HG03521 (cell line): ENCODE measurements around the gene BCL7B.
"Not testable (repeated sequence)": the region's sequence is repeated elsewhere in the genome, so short reads cannot be mapped to it uniquely, and the experiment has no call there.

Experiments
- ATAC-seq: cut with Tn5 transposase; IDR thresholded peaks from one replicate; pipeline ENCODE4 v1.9.1; 2021; ENCODE audit warnings: mild to moderate bottlenecking, moderate library complexity; ENCODE audit not compliant: unreplicated experiment

BCL7B gene

GRCh38 chr7:73537051-73537450, 20.4 kb downstream of the BCL7B start:
- ATAC-seq = no peak

GRCh38 chr7:73536479-73536878, 21.0 kb downstream of the BCL7B start:
- ATAC-seq = no peak

- ATAC-seq = not testable (repeated sequence)
Measured at GRCh38 chr7:73535918-73536317, 21.6 kb downstream of the BCL7B start.

- ATAC-seq = no peak
Measured at GRCh38 chr7:73533742-73534141, 23.7 kb downstream of the BCL7B start.

GRCh38 chr7:73532224-73532623, 25.3 kb downstream of the BCL7B start:
- ATAC-seq = no peak

GRCh38 chr7:73530800-73531199, 26.7 kb downstream of the BCL7B start:
- ATAC-seq = no peak

- no peak for ATAC-seq
Measured at GRCh38 chr7:73526896-73527821, 30.3 kb downstream of the BCL7B start.

- ATAC-seq = not testable (repeated sequence)
Measured at GRCh38 chr7:73526158-73526494, 31.4 kb downstream of the BCL7B start.

- ATAC-seq = peak; percentile 86
Measured at GRCh38 chr7:73522105-73522872, 35.2 kb downstream of the BCL7B start, which contains the start of gene BAZ1B. Gene BAZ1B, minus strand, starts transcription at chr7:73522293. Its CDS starts 360 bp downstream, at chr7:73521933.

GRCh38 chr7:73521636-73522104, 35.8 kb downstream of the BCL7B start:
- peak; percentile 34 for ATAC-seq

- ATAC-seq = no peak
Measured at GRCh38 chr7:73520673-73521635, 36.5 kb downstream of the BCL7B start.

GRCh38 chr7:73519867-73520672, 37.4 kb downstream of the BCL7B start:
- ATAC-seq = no peak

- no peak for ATAC-seq
Measured at GRCh38 chr7:73518470-73518869, 39.0 kb downstream of the BCL7B start.

GRCh38 chr7:73517241-73517995, 40.1 kb downstream of the BCL7B start:
- ATAC-seq = no peak

GRCh38 chr7:73515178-73515577, 42.3 kb downstream of the BCL7B start:
- ATAC-seq = no peak

- no peak for ATAC-seq
Measured at GRCh38 chr7:73512018-73512780, 45.3 kb downstream of the BCL7B start.

- ATAC-seq = no peak
Measured at GRCh38 chr7:73509463-73509862, 48.0 kb downstream of the BCL7B start.

- ATAC-seq = no peak
Measured at GRCh38 chr7:73507556-73507955, 49.9 kb downstream of the BCL7B start.
